GM12878 (cell line): ENCODE results near the gene SIK3. TPM values are rescaled to one million over a fixed set of nuclear protein-coding genes. Genes with fewer than 3 reads are reported as not detected.

Source experiments
- ATAC-seq: fragments of 200-7000 bp; cut with Tn5 transposase; 3 replicates; pipeline ENCODE4 v1.9.1; 2020; ENCODE audit warnings: mild to moderate bottlenecking, moderate library complexity
- BruUV-seq: library from RNA; stranded (reverse); fragments of 400-500 nt; replicated peaks from 2 replicates; lab custom pipeline; 2021; lab: Mats Ljungman, UMichigan
- CTCF ChIA-PET: fragments of 300-600 bp; sonication (Branson Sonifier 250); formaldehyde crosslinking; extraction: SDS; loops from one replicate; lab custom pipeline; 2021; ENCODE audit warnings: inconsistent platforms; lab: Yijun Ruan, JAX
- POLR2A ChIA-PET: fragments of 350-600 bp; formaldehyde crosslinking; extraction: SDS; loops from one replicate; lab custom pipeline; 2021; ENCODE audit warnings: inconsistent platforms; lab: Charles Lee
- RAD21 ChIA-PET: fragments of 300-600 bp; sonication (Branson Sonifier 250); formaldehyde crosslinking; loops from one replicate; lab custom pipeline; 2023; ENCODE audit warnings: antibody characterized with exemption; ENCODE audit not compliant: unreplicated experiment; lab: Charles Lee
- SMC1A ChIA-PET: fragments of 300-600 bp; sonication (Branson Sonifier 250); formaldehyde crosslinking; loops from one replicate; lab custom pipeline; 2023; ENCODE audit not compliant: unreplicated experiment, uncharacterized antibody; lab: Charles Lee
- DNase-seq: peaks from one replicate; pipeline ENCODE4 v3.0.0-alpha.2; 2011; ENCODE audit warnings: low read depth, low spot score
- FAIRE-seq: peaks from 3 replicates; lab custom pipeline; 2011; peaks lifted over from hg19 to GRCh38; lab: Jason Lieb, UNC
- H2AFZ ChIP-seq: 2 replicates; pipeline ENCODE4 v1.6.0; 2011; ENCODE audit warnings: low read depth, low read length, control low read depth; ENCODE audit not compliant: control insufficient read depth
- H3K27ac ChIP-seq: 2 replicates; pipeline ENCODE4 v1.5.1; 2011; ENCODE audit warnings: control low read depth; ENCODE audit not compliant: control insufficient read depth, insufficient read depth
- H3K27me3 ChIP-seq, 2 experiments: replicated peaks in 1 of 2; 2 replicates each; pipeline versions ENCODE4 v1.6.0 to v1.6.1; 2011; ENCODE audit warnings: low read length in 1 of 2; ENCODE audit not compliant: control insufficient read depth in 2 of 2, insufficient read depth in 2 of 2
- H3K36me3 ChIP-seq, 2 experiments: 2 replicates each; pipeline ENCODE4 v1.5.1; 2011; ENCODE audit warnings: low read length in 1 of 2; ENCODE audit not compliant: control insufficient read depth in 2 of 2, insufficient read depth in 2 of 2
- H3K4me1 ChIP-seq: 2 replicates; pipeline ENCODE4 v1.6.1; 2011; ENCODE audit warnings: mild to moderate bottlenecking, low read length, moderate library complexity, mixed read lengths; ENCODE audit not compliant: control insufficient read depth, insufficient read depth
- H3K4me2 ChIP-seq: 2 replicates; pipeline ENCODE4 v1.6.0; 2011; ENCODE audit warnings: control low read depth; ENCODE audit not compliant: control insufficient read depth, insufficient read depth
- H3K4me3 ChIP-seq: fragments of 200-600 bp; sonication (generic); 2 replicates; pipeline ENCODE4 v1.5.1; 2016
- H3K79me2 ChIP-seq: 2 replicates; pipeline ENCODE4 v1.6.0; 2011; ENCODE audit warnings: low read length; ENCODE audit not compliant: control insufficient read depth, insufficient read depth
- H3K9ac ChIP-seq: 2 replicates; pipeline ENCODE4 v1.8.0; 2011; ENCODE audit warnings: low read length, control low read depth, mixed read lengths; ENCODE audit not compliant: control insufficient read depth, insufficient read depth
- H3K9me3 ChIP-seq: replicated peaks from 3 replicates; pipeline ENCODE4 v1.5.1; 2011; ENCODE audit warnings: mild to moderate bottlenecking, low read length; ENCODE audit not compliant: control insufficient read depth, insufficient read depth
- H4K20me1 ChIP-seq: 2 replicates; pipeline ENCODE4 v1.6.0; 2011; ENCODE audit not compliant: control insufficient read depth, insufficient read depth
- EP300 ChIP-seq, 2 experiments: fragments of 150-350 bp in 1 of 2; IDR thresholded peaks; 2 replicates each; pipeline ENCODE4 v1.6.1; 2011 to 2012; ENCODE audit warnings: low read depth in 2 of 2, low read length in 2 of 2, borderline replicate concordance in 1 of 2, improper control_type of control experiment in 1 of 2, inconsistent platforms in 1 of 2; ENCODE audit not compliant: control insufficient read depth in 1 of 2
- GABPA ChIP-seq: IDR thresholded peaks from 2 replicates; pipeline ENCODE4 v1.6.1; 2014; ENCODE audit warnings: antibody characterized with exemption, low read depth, mild to moderate bottlenecking, inconsistent platforms
- HDAC2 ChIP-seq: fragments of 200-600 bp; sonication (generic); IDR thresholded peaks from 2 replicates; pipeline ENCODE4 v1.6.1; 2017
- HDAC6 ChIP-seq: fragments of 200-600 bp; sonication (generic); IDR thresholded peaks from one replicate; pipeline ENCODE4 v1.8.0; 2017; ENCODE audit warnings: antibody characterized with exemption; ENCODE audit not compliant: unreplicated experiment
- IKZF1 ChIP-seq: fragments of 450-650 bp; conservative IDR thresholded peaks from 2 replicates; pipeline ENCODE4 v1.6.1; 2017; ENCODE audit warnings: antibody characterized with exemption, mild to moderate bottlenecking
- KAT2A ChIP-seq: conservative IDR thresholded peaks from 2 replicates; pipeline ENCODE4 v1.6.1; 2011; ENCODE audit warnings: low read depth, low read length; ENCODE audit not compliant: control insufficient read depth
- LARP7 ChIP-seq: fragments of 450-650 bp; IDR thresholded peaks from 2 replicates; pipeline ENCODE4 v1.6.1; 2017; ENCODE audit warnings: mild to moderate bottlenecking
- MXI1 ChIP-seq: fragments of 150-350 bp; IDR thresholded peaks from 2 replicates; pipeline ENCODE4 v1.6.1; 2011; ENCODE audit warnings: low read depth, mild to moderate bottlenecking, inconsistent platforms, low read length, improper control_type of control experiment
- POLR2AphosphoS2 ChIP-seq: IDR thresholded peaks from 2 replicates; pipeline ENCODE4 v1.6.1; 2011; ENCODE audit warnings: low read depth, mild to moderate bottlenecking, low read length, improper control_type of control experiment, moderate library complexity
- POLR2AphosphoS5 ChIP-seq: IDR thresholded peaks from 2 replicates; pipeline ENCODE4 v1.6.1; 2011; ENCODE audit warnings: mild to moderate bottlenecking, low read length, inconsistent platforms
- RUNX3 ChIP-seq: IDR thresholded peaks from 2 replicates; pipeline ENCODE4 v1.6.1; 2012; ENCODE audit warnings: low read length, inconsistent platforms
- SMC3 ChIP-seq: IDR thresholded peaks from 2 replicates; pipeline ENCODE4 v1.6.1; 2011; ENCODE audit warnings: low read length, improper control_type of control experiment, borderline replicate concordance
- STAT1 ChIP-seq: fragments of 450-650 bp; conservative IDR thresholded peaks from 2 replicates; pipeline ENCODE4 v1.6.1; 2014; ENCODE audit warnings: antibody characterized with exemption, mild to moderate bottlenecking
- TBL1XR1 ChIP-seq: IDR thresholded peaks from 2 replicates; pipeline ENCODE4 v1.6.1; 2012; ENCODE audit warnings: low read depth, low read length, improper control_type of control experiment
- TCF12 ChIP-seq: IDR thresholded peaks from 2 replicates; pipeline ENCODE4 v1.6.1; 2011; ENCODE audit warnings: low read depth, mild to moderate bottlenecking, low read length
- YBX1 ChIP-seq: fragments of 450-650 bp; IDR thresholded peaks from 2 replicates; pipeline ENCODE4 v1.6.1; 2016; ENCODE audit warnings: antibody characterized with exemption
- WGBS: methylation state at CpG from one replicate; pipeline ENCODE4 v1.1.6; 2016; ENCODE audit warnings: low lambda C conversion rate; ENCODE audit not compliant: insufficient replicate concordance, insufficient coverage; ENCODE audit errors: missing lambda C conversion rate; 5-methylcytosine and 5-hydroxymethylcytosine counted together
- in situ Hi-C: fragments of 300-500 bp; cut with MboI; formaldehyde crosslinking; loops from 9 replicates; pipeline ENCODE4 v1.14.3; 2018; ENCODE audit warnings: mixed read lengths
- intact Hi-C: fragments of 100-400 bp; cut with micrococcal nuclease; formaldehyde crosslinking; loops from one replicate; pipeline ENCODE4 v1.14.2; 2022; ENCODE audit not compliant: unreplicated experiment
- polyA plus RNA-seq, 11 experiments: library from polyadenylated mRNA; depleted of rRNA in 4 of 11; unstranded in 6 of 11; stranded (reverse) in 5 of 11; fragments of >200 nt; fragmentation: Nextera tagmentation in 4 of 11; fragmentation: Illumina TruSeq in 1 of 11; extraction: Ambion mirVana in 4 of 11; extraction: Trizol in 1 of 11; gene quantifications; 1 replicate in 1 of 11; 2 replicates in 10 of 11; pipeline versions ENCODE4 v1.2.1 to v1.2.3, GENCODE V29; 2011 to 2016; ENCODE audit warnings: inconsistent platforms in 2 of 11, missing spikeins in 2 of 11, low read depth in 1 of 11
- total RNA-seq, 4 experiments: library from RNA; depleted of rRNA in 3 of 4; stranded (reverse); fragments of >200 nt in 3 of 4; fragmentation: Illumina TruSeq in 1 of 4; extraction: Trizol in 1 of 4; gene quantifications; 2 replicates each; pipeline versions ENCODE4 v1.2.1 to v1.2.3, GENCODE V29; 2013 to 2021
- TF ChIP-seq, protein P1 (sequence below): fragments of 450-650 bp; IDR thresholded peaks from 2 replicates; pipeline ENCODE4 v1.6.1; 2017; ENCODE audit warnings: antibody characterized with exemption, mild to moderate bottlenecking, moderate library complexity

The SIK3 gene
- total and polyA plus RNA-seq, 10 of the 15 experiments (the other 5 are each of a cell fraction or from before 2014, with no cell fraction given) = 2.5 to 31.9 (median 11.1) TPM

DNA sequence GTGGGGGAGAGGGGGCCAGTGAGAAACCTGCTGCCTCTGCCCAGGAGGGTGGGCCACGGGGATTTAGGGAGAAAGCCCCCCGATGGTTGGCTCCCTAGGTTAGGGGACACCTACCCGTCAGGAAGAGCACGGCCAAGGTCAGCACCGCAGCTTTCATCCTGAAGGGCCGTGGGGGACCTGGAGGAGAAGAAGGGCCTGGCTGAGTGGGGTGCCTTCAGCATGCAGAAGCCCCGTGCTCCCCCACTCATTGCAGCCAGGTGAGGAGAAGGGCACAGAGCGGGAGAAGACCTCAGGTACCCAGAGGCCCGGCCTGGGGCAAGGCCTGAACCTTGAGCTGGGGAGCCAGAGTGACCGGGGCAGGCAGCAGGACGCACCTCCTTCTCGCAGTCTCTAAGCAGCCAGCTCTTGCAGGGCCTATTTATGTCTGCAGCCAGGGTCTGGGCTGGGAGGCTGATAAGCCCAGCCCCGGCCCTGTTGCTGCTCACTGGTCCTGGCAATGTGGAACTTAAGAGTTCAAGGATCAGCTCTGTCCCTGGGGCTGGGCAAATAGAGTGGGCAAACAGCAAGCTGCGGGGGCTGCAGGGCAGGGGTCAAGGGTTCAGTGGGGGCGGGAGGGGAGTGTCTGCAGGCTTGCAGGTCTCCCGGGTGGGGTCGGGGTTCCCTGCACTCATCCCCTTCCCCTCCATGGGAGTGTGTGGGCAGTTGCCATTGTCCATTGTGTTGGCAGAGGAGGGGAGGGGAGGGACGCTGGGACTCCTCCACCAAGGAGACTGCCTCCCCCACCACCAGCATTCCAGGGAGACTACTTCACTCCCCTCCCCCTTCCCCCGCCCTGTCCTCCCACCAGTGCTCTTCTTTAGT is 260.8 kb downstream of the SIK3 start, which contains the start of gene APOA1:
APOA1 (minus strand) TSS at position 392 of the 861 bp plus-strand sequence; CDS start at position 157, 235 bp downstream.
- ChIA-PET CTCF (interaction anchor here (1.3 to 7.3 kb wide), 6 partner anchors 34 to 268 kb away, joined by 3 to 183 read pairs (median 22); partner anchors contain the start of genes APOA5 and ZPR1), SMC1A (interaction anchor here (1.6 to 2.8 kb wide), 2 partner anchors 15 to 83 kb away, joined by 4 to 42 read pairs; no protein-coding TSS in a partner anchor), RAD21 (interaction anchor here (0.6 to 2.7 kb wide), 3 partner anchors 16 to 103 kb away, joined by 3 to 56 read pairs (median 14); partner anchors contain the start of gene APOA5), POLR2A (interaction anchor here (1.4 to 3.0 kb wide), 2 partner anchors 16 to 257 kb away, joined by 3 to 10 read pairs; no protein-coding TSS in a partner anchor)
- no peak for DNase-seq
- 70% methylated on average over 18 of the region's 19 CpGs for WGBS
- Histone ChIP-seq H3K27me3 (no peaks in the 10 kb centered on the region), H3K9ac (no peak within 1 kb of the TSS; the same call in 1 of the 2 replicates), H4K20me1 (no peaks in the 10 kb centered on the region), H3K9me3 (no peaks in the 10 kb centered on the region), H3K4me2 (no peak within 1 kb of the TSS), H3K79me2 (no peaks in the 10 kb centered on the region), H3K36me3 (no peaks in the 10 kb centered on the region), H2AFZ (no peak within 1 kb of the TSS), H3K4me3 (no peak within 1 kb of the TSS), H3K4me1 (peaks cover 8% of the 10 kb centered on the region; the same call in 1 of the 2 replicates), H3K27ac (no peak within 1 kb of the TSS)
- in situ Hi-C loops = no loop called here
- no peak for TF ChIP-seq TCF12
- TF ChIP-seq, protein P1, sequence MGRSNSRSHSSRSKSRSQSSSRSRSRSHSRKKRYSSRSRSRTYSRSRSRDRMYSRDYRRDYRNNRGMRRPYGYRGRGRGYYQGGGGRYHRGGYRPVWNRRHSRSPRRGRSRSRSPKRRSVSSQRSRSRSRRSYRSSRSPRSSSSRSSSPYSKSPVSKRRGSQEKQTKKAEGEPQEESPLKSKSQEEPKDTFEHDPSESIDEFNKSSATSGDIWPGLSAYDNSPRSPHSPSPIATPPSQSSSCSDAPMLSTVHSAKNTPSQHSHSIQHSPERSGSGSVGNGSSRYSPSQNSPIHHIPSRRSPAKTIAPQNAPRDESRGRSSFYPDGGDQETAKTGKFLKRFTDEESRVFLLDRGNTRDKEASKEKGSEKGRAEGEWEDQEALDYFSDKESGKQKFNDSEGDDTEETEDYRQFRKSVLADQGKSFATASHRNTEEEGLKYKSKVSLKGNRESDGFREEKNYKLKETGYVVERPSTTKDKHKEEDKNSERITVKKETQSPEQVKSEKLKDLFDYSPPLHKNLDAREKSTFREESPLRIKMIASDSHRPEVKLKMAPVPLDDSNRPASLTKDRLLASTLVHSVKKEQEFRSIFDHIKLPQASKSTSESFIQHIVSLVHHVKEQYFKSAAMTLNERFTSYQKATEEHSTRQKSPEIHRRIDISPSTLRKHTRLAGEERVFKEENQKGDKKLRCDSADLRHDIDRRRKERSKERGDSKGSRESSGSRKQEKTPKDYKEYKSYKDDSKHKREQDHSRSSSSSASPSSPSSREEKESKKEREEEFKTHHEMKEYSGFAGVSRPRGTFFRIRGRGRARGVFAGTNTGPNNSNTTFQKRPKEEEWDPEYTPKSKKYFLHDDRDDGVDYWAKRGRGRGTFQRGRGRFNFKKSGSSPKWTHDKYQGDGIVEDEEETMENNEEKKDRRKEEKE = no peak
- no peak for TF ChIP-seq HDAC6
- no peak for TF ChIP-seq IKZF1
- TF ChIP-seq GABPA = no peak
- no peak for TF ChIP-seq LARP7
- TF ChIP-seq HDAC2 = no peak
- no peak for TF ChIP-seq STAT1
- no peak for TF ChIP-seq YBX1
- TF ChIP-seq EP300 (IDR thresholded peaks at IDR 0.05; ENCODE audit: borderline replicate concordance in 1 of 2, control insufficient read depth in 1 of 2, low read depth in 2 of 2, low read length in 2 of 2) = no peak
- no peak for TF ChIP-seq MXI1
- no peak for TF ChIP-seq KAT2A
- TF ChIP-seq POLR2AphosphoS2 = no peak
- no peak for TF ChIP-seq SMC3
- TF ChIP-seq TBL1XR1 = no peak
- TF ChIP-seq POLR2AphosphoS5 = no peak
- TF ChIP-seq RUNX3 = no peak
- no TSS peak for BruUV-seq
- no peak for ATAC-seq
- FAIRE-seq = no peak
- intact Hi-C loops = loop anchor here (5.0 kb wide), 1 partner anchor 390 kb away; no protein-coding TSS in a partner anchor
